Tibial nerve (tissue), 3 donors: Measurements from ENCODE around the gene RASEF.

Experiments
- POLR2A ChIP-seq, 2 donors: fragments of 450-650 bp; IDR thresholded peaks; one replicate each; pipeline ENCODE4 v1.6.1; 2017; ENCODE audit warnings: antibody characterized with exemption in 2 of 2, mild to moderate bottlenecking in 2 of 2, moderate library complexity in 2 of 2
- TF ChIP-seq, protein P1 (sequence below), 5 experiments: fragments of 200-600 bp in 3 of 5; fragments of 450-650 bp in 2 of 5; sonication (generic) in 3 of 5; IDR thresholded peaks; one replicate each; pipeline ENCODE4 v1.5.1; 2016 to 2019; ENCODE audit warnings: antibody characterized with exemption in 5 of 5, mild to moderate bottlenecking in 3 of 5, moderate library complexity in 2 of 5

GRCh38 chr9:83024506-83025125 lies 38.3 kb downstream of the RASEF start:
- TF ChIP-seq, protein P1, sequence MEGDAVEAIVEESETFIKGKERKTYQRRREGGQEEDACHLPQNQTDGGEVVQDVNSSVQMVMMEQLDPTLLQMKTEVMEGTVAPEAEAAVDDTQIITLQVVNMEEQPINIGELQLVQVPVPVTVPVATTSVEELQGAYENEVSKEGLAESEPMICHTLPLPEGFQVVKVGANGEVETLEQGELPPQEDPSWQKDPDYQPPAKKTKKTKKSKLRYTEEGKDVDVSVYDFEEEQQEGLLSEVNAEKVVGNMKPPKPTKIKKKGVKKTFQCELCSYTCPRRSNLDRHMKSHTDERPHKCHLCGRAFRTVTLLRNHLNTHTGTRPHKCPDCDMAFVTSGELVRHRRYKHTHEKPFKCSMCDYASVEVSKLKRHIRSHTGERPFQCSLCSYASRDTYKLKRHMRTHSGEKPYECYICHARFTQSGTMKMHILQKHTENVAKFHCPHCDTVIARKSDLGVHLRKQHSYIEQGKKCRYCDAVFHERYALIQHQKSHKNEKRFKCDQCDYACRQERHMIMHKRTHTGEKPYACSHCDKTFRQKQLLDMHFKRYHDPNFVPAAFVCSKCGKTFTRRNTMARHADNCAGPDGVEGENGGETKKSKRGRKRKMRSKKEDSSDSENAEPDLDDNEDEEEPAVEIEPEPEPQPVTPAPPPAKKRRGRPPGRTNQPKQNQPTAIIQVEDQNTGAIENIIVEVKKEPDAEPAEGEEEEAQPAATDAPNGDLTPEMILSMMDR (IDR thresholded peaks at IDR 0.05): no peak
- TF ChIP-seq POLR2A (IDR thresholded peaks at IDR 0.05): no peak
